ENCODE measurements around the gene DBH.

DBH gene

DNA sequence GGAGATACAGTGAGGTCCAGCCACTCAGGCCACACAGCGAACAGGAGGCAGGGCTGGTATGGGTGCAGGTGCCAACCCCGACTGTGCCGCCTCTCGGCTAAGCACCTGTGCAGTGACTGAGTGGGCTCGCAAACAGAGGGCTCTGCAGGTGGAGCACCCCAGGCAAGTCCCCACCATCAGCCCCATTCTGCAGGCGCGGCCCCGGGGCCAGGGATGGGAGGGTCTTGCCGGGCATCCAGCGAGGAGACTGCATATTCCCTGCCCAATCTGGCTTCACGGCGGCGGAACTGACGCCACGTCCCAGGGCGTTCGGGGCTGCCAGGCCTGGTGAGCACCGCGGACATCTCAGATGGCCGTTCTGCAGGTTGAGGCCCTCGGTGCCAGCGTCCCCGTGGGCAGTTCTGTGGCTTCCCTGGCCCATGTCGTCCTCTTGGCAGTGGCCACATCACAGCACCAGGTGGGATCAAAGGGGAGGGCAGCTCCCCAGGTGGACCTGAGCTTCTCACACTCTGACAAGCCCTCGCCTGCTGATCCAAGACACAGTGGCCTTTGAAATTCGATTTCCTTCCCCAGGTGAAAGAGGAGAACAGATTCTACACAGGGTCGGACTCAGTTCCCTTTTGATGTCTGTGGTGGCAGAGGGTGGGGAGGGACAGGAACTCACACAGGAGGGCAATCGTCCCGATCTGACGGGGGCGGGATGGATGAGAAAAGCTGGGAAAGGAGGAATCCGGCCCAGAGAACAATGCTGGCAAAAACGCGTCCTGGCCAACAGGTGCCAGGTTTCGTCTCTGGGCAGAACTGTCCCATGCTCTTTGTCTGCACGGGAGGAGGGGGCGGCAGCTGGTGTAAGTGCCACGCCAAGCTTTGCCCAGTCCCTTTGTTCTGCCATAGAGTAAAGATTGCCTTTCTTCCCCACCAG is 18.8 kb downstream of the DBH start:
- no peak overlapping the region for H2BK5ac ChIP-seq (ENCODE audit: low read length)
- no peak overlapping the region for H3K27ac ChIP-seq (replicated peaks; ENCODE audit: low read length)
- H3K4me3 ChIP-seq (ENCODE audit: low read length in 2 of 2), result no peak overlapping the region
- no peaks in the 10 kb centered on the region for H3K79me1 ChIP-seq (ENCODE audit: low read depth, low read length)
- H3K9ac ChIP-seq (ENCODE audit: low read depth, low read length, poor library complexity), result no peak overlapping the region
- H3K4ac ChIP-seq (ENCODE audit: low read length), result no peak overlapping the region
- no peak overlapping the region for H2AFZ ChIP-seq (ENCODE audit: low read length)
- H3K9me3 ChIP-seq (replicated peaks in 1 of 2; ENCODE audit: control insufficient read depth in 2 of 2, insufficient read depth in 1 of 2, low read depth in 1 of 2, low read length in 2 of 2), result peaks cover 0 to 2% of the 10 kb centered on the region in 2 donors
- no peak overlapping the region for H3K14ac ChIP-seq (ENCODE audit: low read length)
- WGBS, 2 donors (ENCODE audit: extremely low coverage in 2 of 2, insufficient read length in 2 of 2, insufficient replicate concordance in 1 of 2), result no CpG with 5 or more reads among the region's 38 CpGs
- H4K8ac ChIP-seq (ENCODE audit: low read depth, low read length), result no peak overlapping the region
- peak overlapping the region; percentile 67 for H3K23ac ChIP-seq (ENCODE audit: low read depth, low read length, poor library complexity)
- H3K4me1 ChIP-seq (ENCODE audit: control insufficient read depth in 2 of 2, insufficient read depth in 1 of 2, low read depth in 1 of 2, low read length in 2 of 2), result peaks cover 14 to 17% of the 10 kb centered on the region in 2 donors
- H3K4me2 ChIP-seq (ENCODE audit: insufficient read depth, low read length, poor library complexity, severe bottlenecking), result no peak overlapping the region
- H2AK5ac ChIP-seq (ENCODE audit: low read depth, low read length), result peak overlapping the region; percentile 27
- H3K36me3 ChIP-seq (replicated peaks in 1 of 2; ENCODE audit: control insufficient read depth in 2 of 2, insufficient read depth in 2 of 2, low read length in 2 of 2), result no peaks in the 10 kb centered on the region
- no peak overlapping the region for H4K91ac ChIP-seq (ENCODE audit: low read depth, low read length, poor library complexity)
- no peak for DNase-seq (ENCODE audit: low spot score)
- no peak overlapping the region for H2BK12ac ChIP-seq (ENCODE audit: low read length)
- H2BK120ac ChIP-seq (ENCODE audit: low read depth, low read length), result no peak overlapping the region
- peak overlapping the region; percentile 60 for H3K18ac ChIP-seq (ENCODE audit: low read length)
- H3K27me3 ChIP-seq (ENCODE audit: control insufficient read depth in 3 of 3, insufficient read depth in 3 of 3, low read depth in 1 of 3, low read length in 3 of 3), result peaks cover 0 to 69% (median 10%) of the 10 kb centered on the region in 3 experiments
- H2BK15ac ChIP-seq (ENCODE audit: low read length), result no peak overlapping the region

DNA sequence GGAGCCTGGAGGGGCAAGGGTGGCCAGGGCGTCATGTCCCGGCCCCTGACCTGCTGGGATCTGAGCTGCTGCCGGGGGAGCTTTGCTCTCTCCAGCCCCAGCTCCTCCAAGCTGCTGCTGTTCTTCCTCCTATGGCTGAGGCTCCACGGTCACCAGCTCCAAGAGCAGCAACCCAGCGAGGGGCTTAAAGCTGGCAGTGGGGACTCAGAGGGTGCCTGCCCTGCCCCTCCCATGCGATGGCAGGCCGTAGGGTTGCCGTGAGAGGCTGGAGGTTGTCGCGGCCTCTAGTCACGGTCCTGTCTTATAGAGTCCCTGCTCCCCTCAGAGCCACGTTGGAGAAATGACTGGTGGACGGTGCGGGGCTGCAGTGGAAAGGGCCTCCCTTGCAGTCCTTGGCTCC is 19.5 kb downstream of the DBH start:
- Histone ChIP-seq H3K4me2 (ENCODE audit: insufficient read depth, low read length, poor library complexity, severe bottlenecking) (no peak overlapping the region), H3K9me3 (replicated peaks in 1 of 2; ENCODE audit: control insufficient read depth in 2 of 2, insufficient read depth in 1 of 2, low read depth in 1 of 2, low read length in 2 of 2) (peaks cover 0 to 2% of the 10 kb centered on the region in 2 donors), H3K18ac (ENCODE audit: low read length) (peak overlapping the region; percentile 60), H4K91ac (ENCODE audit: low read depth, low read length, poor library complexity) (peak overlapping the region; percentile 38), H2BK12ac (ENCODE audit: low read length) (no peak overlapping the region), H3K36me3 (replicated peaks in 1 of 2; ENCODE audit: control insufficient read depth in 2 of 2, insufficient read depth in 2 of 2, low read length in 2 of 2) (no peaks in the 10 kb centered on the region), H3K4me3 (ENCODE audit: low read length in 2 of 2) (no peak overlapping the region), H2BK5ac (ENCODE audit: low read length) (no peak overlapping the region), H2AK5ac (ENCODE audit: low read depth, low read length) (peak overlapping the region; percentile 4), H4K8ac (ENCODE audit: low read depth, low read length) (no peak overlapping the region), H3K9ac (ENCODE audit: low read depth, low read length, poor library complexity) (peak overlapping the region; percentile 53), H3K27me3 (ENCODE audit: control insufficient read depth in 3 of 3, insufficient read depth in 3 of 3, low read depth in 1 of 3, low read length in 3 of 3) (peaks cover 0 to 72% (median 10%) of the 10 kb centered on the region in 3 experiments), H3K4ac (ENCODE audit: low read length) (no peak overlapping the region), H3K23ac (ENCODE audit: low read depth, low read length, poor library complexity) (peak overlapping the region; percentile 67), H2BK120ac (ENCODE audit: low read depth, low read length) (no peak overlapping the region), H3K14ac (ENCODE audit: low read length) (no peak overlapping the region), H2BK15ac (ENCODE audit: low read length) (no peak overlapping the region), H2AFZ (ENCODE audit: low read length) (no peak overlapping the region), H3K4me1 (ENCODE audit: control insufficient read depth in 2 of 2, insufficient read depth in 1 of 2, low read depth in 1 of 2, low read length in 2 of 2) (peaks cover 14 to 17% of the 10 kb centered on the region in 2 donors), H3K27ac (replicated peaks; ENCODE audit: low read length) (no peak overlapping the region), H3K79me1 (ENCODE audit: low read depth, low read length) (no peaks in the 10 kb centered on the region)
- no CpG with 5 or more reads among the region's 14 CpGs for WGBS, 2 donors (ENCODE audit: extremely low coverage in 2 of 2, insufficient read length in 2 of 2, insufficient replicate concordance in 1 of 2)
- DNase-seq (ENCODE audit: low spot score), result no peak

DNA sequence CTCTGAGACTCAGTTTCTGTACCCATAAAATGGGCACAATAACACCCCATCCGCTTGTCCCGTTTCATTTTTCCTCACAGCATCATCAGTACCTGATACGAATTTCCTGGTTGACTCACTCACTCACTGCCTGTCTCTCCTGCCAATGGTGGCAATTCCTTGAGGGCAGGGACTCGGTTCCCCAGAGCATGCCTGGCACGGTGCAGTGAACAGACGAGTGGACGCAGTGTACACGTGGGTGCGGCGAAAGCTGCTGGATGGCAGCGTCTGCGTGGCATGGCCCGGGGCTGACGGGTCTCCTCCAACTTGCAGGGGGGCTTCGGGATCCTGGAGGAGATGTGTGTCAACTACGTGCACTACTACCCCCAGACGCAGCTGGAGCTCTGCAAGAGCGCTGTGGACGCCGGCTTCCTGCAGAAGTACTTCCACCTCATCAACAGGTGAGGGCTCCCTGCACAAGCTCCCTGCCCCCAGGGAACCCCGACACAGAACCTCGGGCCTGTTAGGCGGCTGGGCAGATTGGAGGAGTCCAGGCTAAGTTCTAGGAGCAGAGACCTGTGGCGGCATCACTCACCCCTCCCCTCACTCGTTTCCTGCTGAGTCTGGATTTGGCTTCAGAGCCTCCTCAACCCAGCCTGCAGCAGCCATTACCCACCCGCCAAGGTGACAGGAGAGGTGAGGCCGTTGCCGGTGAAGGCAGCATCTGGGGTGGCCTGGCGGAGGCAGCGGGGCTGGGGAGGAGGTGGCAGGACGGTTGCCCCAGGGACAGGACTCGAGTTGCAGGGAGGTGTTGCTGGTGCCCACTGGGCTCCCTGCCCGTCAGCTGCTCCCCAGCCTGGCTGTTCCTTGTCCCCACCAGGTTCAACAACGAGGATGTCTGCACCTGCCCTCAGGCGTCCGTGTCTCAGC is 20.3 kb downstream of the DBH start:
- Histone ChIP-seq H3K36me3 (replicated peaks in 1 of 2; ENCODE audit: control insufficient read depth in 2 of 2, insufficient read depth in 2 of 2, low read length in 2 of 2) (no peaks in the 10 kb centered on the region), H3K14ac (ENCODE audit: low read length) (no peak overlapping the region), H3K18ac (ENCODE audit: low read length) (peak overlapping the region; percentile 72), H3K9ac (ENCODE audit: low read depth, low read length, poor library complexity) (peak overlapping the region; percentile 46), H3K4me3 (ENCODE audit: low read length in 2 of 2) (no peak overlapping the region), H3K27me3 (ENCODE audit: control insufficient read depth in 3 of 3, insufficient read depth in 3 of 3, low read depth in 1 of 3, low read length in 3 of 3) (peaks cover 0 to 66% (median 10%) of the 10 kb centered on the region in 3 experiments), H3K27ac (replicated peaks; ENCODE audit: low read length) (no peak overlapping the region), H4K91ac (ENCODE audit: low read depth, low read length, poor library complexity) (no peak overlapping the region), H3K4me2 (ENCODE audit: insufficient read depth, low read length, poor library complexity, severe bottlenecking) (no peak overlapping the region), H3K23ac (ENCODE audit: low read depth, low read length, poor library complexity) (peak overlapping the region; percentile 58), H2AK5ac (ENCODE audit: low read depth, low read length) (peak overlapping the region; percentile 4), H3K9me3 (replicated peaks in 1 of 2; ENCODE audit: control insufficient read depth in 2 of 2, insufficient read depth in 1 of 2, low read depth in 1 of 2, low read length in 2 of 2) (no peaks in the 10 kb centered on the region), H4K8ac (ENCODE audit: low read depth, low read length) (no peak overlapping the region), H3K79me1 (ENCODE audit: low read depth, low read length) (no peaks in the 10 kb centered on the region), H2BK5ac (ENCODE audit: low read length) (no peak overlapping the region), H3K4me1 (ENCODE audit: control insufficient read depth in 2 of 2, insufficient read depth in 1 of 2, low read depth in 1 of 2, low read length in 2 of 2) (peaks cover 14 to 17% of the 10 kb centered on the region in 2 donors), H2BK15ac (ENCODE audit: low read length) (no peak overlapping the region), H3K4ac (ENCODE audit: low read length) (no peak overlapping the region), H2BK120ac (ENCODE audit: low read depth, low read length) (no peak overlapping the region), H2AFZ (ENCODE audit: low read length) (no peak overlapping the region), H2BK12ac (ENCODE audit: low read length) (no peak overlapping the region)
- no CpG with 5 or more reads among the region's 36 CpGs for WGBS, 2 donors (ENCODE audit: extremely low coverage in 2 of 2, insufficient read length in 2 of 2, insufficient replicate concordance in 1 of 2)
- DNase-seq (ENCODE audit: low spot score), result no peak

Data from neuronal stem cell (in vitro differentiated cells).